Measurements from ENCODE around the gene SF3A1.

The SF3A1 gene

GRCh38 chr22:30351226-30351625, 5.5 kb downstream of the SF3A1 start:
- Histone ChIP-seq H3K4me3 (replicated peaks; ENCODE audit: insufficient read depth, low read length) (no peak overlapping the region), H3K27ac (replicated peaks) (no peak overlapping the region), H3K27me3 (ENCODE audit: insufficient read depth, poor library complexity, severe bottlenecking) (no peaks in the 10 kb centered on the region)
- TF ChIP-seq POLR2AphosphoS5 (IDR thresholded peaks at IDR 0.05; ENCODE audit: low read depth) (no peak), CTCF (IDR thresholded peaks at IDR 0.05; ENCODE audit: insufficient read depth, low read length) (no peak), REST (IDR thresholded peaks at IDR 0.05; ENCODE audit: insufficient replicate concordance, low read depth) (no peak), GABPA (IDR thresholded peaks at IDR 0.05; ENCODE audit: low read depth) (no peak), SPI1 (IDR thresholded peaks at IDR 0.05; ENCODE audit: borderline replicate concordance, low read depth) (no peak)
- DNase-seq (ENCODE audit: low read depth in 1 of 2, low spot score in 1 of 2), result no peak

- no peak for DNase-seq (ENCODE audit: low read depth in 1 of 2, low spot score in 1 of 2)
- H3K27ac ChIP-seq (replicated peaks), result no peak overlapping the region
- no peak overlapping the region for H3K4me3 ChIP-seq (replicated peaks; ENCODE audit: insufficient read depth, low read length)
- TF ChIP-seq SPI1 (IDR thresholded peaks at IDR 0.05; ENCODE audit: borderline replicate concordance, low read depth), result no peak
- no peak for TF ChIP-seq CTCF (IDR thresholded peaks at IDR 0.05; ENCODE audit: insufficient read depth, low read length)
- no peak for TF ChIP-seq REST (IDR thresholded peaks at IDR 0.05; ENCODE audit: insufficient replicate concordance, low read depth)
- TF ChIP-seq POLR2AphosphoS5 (IDR thresholded peaks at IDR 0.05; ENCODE audit: low read depth), result no peak
- TF ChIP-seq GABPA (IDR thresholded peaks at IDR 0.05; ENCODE audit: low read depth), result no peak
- H3K27me3 ChIP-seq (ENCODE audit: insufficient read depth, poor library complexity, severe bottlenecking), result no peaks in the 10 kb centered on the region
Measured at GRCh38 chr22:30348809-30349208, 7.9 kb downstream of the SF3A1 start.

- DNase-seq (ENCODE audit: low read depth in 1 of 2, low spot score in 1 of 2), result no peak
- H3K27ac ChIP-seq (replicated peaks), result no peak overlapping the region
- H3K4me3 ChIP-seq (replicated peaks; ENCODE audit: insufficient read depth, low read length), result no peak overlapping the region
- H3K27me3 ChIP-seq (ENCODE audit: insufficient read depth, poor library complexity, severe bottlenecking), result no peaks in the 10 kb centered on the region
- TF ChIP-seq SPI1 (IDR thresholded peaks at IDR 0.05; ENCODE audit: borderline replicate concordance, low read depth), result no peak
- no peak for TF ChIP-seq CTCF (IDR thresholded peaks at IDR 0.05; ENCODE audit: insufficient read depth, low read length)
- no peak for TF ChIP-seq REST (IDR thresholded peaks at IDR 0.05; ENCODE audit: insufficient replicate concordance, low read depth)
Measured at GRCh38 chr22:30348404-30348803, 8.3 kb downstream of the SF3A1 start.

Measured in HL-60 (cell line).